ENCODE data around the gene INVS.
A peak's percentile ranks its signal among the peaks of the same experiment; 100 is the strongest.
"Not testable (repeated sequence)": the region's sequence is repeated elsewhere in the genome, so short reads cannot be mapped to it uniquely, and the experiment has no call there.

INVS gene, protein sequence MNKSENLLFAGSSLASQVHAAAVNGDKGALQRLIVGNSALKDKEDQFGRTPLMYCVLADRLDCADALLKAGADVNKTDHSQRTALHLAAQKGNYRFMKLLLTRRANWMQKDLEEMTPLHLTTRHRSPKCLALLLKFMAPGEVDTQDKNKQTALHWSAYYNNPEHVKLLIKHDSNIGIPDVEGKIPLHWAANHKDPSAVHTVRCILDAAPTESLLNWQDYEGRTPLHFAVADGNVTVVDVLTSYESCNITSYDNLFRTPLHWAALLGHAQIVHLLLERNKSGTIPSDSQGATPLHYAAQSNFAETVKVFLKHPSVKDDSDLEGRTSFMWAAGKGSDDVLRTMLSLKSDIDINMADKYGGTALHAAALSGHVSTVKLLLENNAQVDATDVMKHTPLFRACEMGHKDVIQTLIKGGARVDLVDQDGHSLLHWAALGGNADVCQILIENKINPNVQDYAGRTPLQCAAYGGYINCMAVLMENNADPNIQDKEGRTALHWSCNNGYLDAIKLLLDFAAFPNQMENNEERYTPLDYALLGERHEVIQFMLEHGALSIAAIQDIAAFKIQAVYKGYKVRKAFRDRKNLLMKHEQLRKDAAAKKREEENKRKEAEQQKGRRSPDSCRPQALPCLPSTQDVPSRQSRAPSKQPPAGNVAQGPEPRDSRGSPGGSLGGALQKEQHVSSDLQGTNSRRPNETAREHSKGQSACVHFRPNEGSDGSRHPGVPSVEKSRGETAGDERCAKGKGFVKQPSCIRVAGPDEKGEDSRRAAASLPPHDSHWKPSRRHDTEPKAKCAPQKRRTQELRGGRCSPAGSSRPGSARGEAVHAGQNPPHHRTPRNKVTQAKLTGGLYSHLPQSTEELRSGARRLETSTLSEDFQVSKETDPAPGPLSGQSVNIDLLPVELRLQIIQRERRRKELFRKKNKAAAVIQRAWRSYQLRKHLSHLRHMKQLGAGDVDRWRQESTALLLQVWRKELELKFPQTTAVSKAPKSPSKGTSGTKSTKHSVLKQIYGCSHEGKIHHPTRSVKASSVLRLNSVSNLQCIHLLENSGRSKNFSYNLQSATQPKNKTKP

DNA sequence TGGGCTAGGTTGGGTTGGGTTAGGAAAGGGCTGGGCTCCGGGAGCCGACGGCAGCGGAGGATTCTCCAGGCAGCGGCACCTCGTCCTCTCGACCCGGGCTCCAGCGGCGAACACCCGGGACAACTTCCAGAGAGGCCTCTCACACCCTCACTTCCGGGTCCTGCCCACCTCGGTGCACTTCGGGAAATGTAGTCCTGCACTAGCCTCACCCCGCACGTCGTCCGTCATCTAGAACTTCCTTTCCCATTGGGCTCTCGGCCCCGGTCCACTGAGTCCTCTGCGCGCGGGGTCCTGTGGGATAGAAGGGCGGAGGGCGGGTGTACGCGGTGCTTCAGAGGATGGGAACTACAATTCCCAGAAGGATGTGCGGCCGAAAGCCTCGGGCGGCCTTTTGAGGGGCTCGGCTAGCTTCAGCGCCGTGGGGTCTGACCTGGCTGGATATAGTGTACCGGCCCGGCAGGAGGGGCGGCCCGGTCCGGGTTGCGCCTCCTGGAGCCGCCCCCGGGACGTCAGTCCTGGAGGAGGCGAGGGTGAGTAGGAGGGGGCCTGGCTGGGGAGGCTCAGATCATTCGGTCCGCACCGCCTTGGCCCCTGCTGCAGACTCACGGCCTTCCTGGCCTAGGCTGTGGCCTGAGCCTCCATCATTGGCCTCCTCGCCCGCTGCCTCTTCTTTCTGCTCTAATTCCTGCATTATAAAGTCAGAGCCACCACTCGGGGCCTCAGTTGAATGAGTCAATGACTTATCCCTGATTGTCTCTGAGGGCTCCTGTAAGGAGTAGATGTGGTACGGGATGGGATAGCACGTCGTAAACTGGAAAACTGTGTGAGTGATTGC is at the start of gene INVS, which contains the start of gene ERP44:
Gene INVS (plus strand): TSS at position 357 of the 835 bp plus-strand sequence. CDS start 5,279 bp downstream, outside the sequence.
Gene ERP44 (minus strand): TSS at position 114 of the 835 bp plus-strand sequence. CDS start 160 bp downstream, outside the sequence.
- DNase-seq, result peak; percentile 99

DNA sequence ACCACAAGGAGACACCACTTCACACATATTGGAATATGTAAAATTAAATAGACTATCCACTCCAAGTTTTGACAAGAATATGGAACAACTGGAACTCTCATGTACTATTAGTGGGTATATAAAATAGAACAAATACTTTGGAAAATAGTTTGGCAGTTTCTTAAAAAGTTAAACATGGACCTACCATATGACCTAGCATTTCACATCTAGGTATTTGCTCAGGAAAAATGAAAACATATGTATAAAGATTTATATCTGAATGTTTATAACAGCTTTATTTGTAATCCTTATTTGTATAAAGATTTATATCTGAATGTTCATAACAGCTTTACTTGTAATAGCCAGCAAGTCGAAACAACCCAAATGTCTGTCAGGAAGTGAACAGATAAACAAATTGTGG is 49.5 kb upstream of the INVS start:
- DNase-seq, result no peak

DNA sequence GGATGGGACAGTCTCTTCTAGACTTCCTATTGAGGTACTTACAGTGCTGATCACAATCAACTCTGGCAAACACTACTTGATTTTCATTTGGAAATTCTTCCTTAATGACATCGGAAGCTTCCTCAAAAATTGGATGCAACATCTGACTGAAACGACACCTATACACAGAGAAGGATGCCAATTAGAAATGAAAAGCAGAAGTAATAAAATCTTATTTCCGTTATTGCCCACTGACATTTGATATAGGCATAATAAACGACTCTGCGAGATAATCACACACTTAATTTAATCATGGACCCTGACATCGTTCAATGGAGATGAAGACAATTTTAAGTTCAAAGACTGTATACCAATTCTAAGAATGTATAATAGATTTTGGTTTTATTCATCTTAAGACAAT is 46.7 kb upstream of the INVS start:
- no peak for DNase-seq

DNA sequence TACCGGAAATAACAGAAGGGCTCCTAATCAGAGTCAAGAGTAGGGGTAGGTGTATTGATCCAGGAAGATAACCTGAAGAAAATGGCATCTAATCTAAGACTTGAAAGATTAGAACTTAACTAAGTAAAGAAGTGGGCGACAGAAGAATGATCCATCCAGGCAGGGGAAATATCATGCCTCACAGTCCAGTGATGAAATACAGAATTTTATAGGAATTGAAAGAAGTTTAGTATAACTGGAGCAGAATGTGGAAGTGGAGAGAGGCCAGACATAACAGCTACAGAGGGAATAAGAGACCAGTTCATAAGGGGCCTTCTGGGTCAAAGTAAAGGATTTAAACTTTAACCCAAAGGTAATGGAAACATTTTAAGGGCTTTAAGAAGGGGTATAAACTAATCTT is 42.5 kb upstream of the INVS start:
- no peak for DNase-seq

DNA sequence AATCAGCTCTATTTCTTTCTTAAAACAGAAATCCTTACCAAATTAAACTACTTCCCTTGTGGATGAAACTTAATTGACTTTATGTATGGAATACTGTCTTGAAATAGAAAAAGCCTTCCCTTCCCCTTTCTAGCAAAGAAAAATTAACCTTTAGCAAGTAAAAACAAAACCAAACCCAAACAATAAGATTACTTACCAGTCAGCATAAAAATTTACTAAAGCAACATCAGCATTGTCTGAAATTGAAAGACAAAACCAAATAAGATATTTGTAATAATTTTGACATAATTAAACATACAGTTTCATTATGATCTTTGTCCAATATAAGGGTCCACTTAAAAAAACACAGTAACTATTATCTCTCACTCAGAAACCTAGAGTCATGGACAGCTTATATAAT is 41.4 kb upstream of the INVS start:
- no peak for DNase-seq

DNA sequence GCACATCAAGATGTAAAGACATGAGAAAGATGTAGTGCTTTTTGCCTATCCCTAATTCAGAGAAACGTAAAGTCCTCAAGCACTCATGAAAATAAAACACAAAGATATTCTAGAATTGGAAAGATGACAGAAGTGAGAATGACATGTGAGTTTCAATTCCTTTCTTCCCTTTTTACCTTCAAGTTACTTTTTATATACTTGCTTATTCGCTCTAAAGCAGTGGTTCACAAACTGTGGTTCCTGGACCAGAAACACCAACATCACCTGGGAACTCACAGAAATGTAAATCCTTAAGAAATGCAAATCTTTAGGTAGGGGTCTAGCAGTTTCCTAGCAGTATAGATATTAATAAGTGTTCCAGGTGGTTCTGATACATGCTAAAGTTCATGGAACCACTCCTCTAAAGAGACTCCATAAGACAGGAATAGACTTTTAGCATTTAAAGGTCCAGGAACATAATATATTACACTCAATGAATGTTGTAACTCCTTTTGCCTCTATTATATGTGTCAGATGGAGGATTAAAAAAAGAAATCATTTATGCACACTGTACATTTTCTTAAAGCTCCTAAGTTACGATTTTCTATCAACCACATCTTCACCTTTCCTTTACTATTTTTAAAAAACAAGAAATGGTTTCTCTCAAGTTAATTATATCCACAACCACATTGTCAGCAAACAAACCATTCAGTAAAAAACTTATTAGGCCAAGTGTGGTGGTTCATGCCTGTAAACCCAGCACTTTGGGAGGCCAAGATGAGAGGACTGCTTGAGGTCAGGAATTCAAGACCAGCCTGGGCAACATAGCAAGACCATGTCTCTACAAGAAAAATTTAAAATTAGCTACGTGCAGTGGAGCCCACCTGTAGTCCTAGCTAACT is 40.1 kb upstream of the INVS start:
- DNase-seq, result no peak

DNA sequence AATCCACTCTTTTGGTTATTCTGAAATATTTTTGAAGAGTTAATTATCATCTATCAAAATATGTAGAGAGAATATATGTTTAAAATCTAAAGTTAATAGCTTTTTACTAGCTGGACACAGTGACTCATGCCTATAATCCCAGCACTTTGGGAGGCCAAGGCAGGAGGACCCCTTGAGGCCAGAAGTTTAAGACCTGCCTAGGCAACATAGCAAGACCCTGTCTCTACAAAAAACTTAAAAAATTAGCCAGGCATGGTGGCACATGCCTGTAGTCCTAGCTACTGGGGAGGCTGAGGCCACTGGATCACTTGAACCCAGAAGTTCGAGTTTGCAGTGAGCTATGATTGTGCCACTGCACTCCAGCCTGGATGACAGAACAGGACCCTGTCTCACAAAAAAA is 36.4 kb upstream of the INVS start:
- DNase-seq, result not testable (repeated sequence)

DNA sequence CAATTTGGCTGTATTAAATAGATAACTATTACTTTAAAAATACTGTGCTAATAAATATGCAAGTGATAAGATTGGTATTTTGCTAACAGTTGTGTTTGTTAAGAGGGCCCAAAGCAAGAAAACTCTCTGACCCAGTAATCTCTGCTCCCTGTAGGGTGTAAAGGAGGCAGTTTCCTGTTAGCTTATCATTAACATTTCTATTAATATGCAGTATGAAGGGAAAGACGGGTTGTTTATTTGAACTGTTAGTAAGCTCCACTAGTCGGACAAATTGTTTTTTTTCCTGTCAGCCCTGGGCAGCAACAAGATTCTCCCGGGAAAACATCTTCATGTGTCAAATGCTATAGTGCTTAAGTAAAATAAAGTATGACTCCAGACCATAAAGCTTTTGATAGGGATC is 35.9 kb upstream of the INVS start:
- DNase-seq, result no peak

DNA sequence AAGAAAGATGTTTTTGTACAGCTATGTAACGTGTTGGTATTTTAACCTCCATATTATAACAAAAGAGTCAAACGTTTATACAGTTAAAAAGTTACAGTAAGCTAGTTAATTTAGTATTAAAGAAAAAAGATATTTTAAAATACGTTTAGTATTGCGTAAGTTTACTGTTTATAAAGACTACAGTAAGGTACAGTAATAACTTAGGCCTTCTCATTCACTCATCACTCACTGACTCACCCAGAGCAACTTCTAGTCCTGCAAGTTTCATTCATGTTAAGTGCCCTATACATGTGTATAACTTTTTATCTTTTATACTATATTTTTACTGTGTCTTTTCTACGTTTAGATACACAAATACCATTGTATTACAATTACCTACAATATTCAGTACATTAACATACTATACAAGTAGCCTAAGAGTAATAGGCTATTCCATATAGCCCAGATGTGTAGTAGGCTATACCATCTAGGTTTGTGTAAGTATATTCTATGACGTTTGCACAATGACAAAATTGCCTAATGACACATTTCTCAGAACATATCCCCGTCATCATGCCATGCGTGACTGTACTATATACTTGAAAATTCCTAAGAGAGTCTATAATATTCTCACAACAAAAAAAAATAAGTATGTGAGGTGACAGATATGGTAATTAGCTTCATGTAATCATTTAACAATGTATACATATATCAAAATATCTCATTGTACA is 34.0 kb upstream of the INVS start:
- DNase-seq, result no peak

DNA sequence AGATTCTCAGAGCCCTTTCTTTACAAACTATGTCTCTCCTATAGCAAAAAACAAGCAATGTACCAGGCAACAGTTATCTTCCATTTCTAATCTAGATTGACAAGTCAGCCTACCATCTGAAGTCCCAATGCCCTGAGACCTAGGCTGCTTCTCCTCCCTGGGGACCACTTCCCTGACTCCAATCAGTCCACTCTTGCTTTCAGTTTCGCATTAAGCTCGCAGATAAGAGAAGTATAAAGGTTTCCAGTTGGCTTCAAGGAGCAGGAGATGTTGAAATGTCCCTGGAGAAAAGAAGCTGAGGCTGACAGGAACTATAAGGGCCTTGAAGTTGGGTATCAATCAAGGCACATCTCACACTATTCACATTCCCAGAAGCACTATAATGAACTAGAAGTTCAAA is 32.5 kb upstream of the INVS start:
- no peak for DNase-seq

DNA sequence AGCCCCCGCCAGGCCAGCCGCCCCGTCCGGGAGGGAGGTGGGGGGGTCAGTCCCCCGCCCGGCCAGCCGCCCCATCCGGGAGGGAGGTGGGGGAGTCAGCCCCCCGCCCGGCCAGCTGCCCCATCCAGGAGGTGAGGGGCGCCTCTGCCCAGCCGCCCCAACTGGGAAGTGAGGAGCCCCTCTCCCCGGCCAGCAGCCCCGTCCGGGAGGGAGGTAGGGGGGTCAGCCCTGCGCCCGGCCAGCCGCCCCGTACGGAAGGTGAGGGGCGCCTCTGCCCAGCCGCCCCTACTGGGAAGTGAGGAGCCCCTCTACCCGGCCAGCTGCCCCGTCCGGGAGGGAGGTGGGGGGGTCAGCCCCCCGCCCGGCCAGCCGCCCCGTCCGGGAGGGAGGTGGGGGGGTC is 31.1 kb upstream of the INVS start:
- DNase-seq, result not testable (repeated sequence)

DNA sequence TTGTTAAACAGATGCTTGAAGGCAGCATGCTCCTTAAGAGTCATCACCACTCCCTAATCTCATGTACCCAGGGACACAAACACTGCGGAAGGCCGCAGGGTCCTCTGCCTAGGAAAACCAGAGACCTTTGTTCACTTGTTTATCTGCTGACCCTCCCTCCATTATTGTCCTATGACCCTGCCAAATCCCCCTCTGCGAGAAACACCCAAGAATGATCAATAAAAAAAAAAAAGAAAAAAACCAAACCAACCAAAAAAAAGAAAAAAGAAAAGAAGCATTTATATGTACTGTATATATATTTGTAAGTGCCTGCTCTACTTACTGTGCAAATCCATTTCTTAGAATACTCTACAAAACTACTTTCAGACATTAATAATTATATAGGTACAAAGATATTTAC is 30.0 kb upstream of the INVS start:
- not testable (repeated sequence) for DNase-seq

DNA sequence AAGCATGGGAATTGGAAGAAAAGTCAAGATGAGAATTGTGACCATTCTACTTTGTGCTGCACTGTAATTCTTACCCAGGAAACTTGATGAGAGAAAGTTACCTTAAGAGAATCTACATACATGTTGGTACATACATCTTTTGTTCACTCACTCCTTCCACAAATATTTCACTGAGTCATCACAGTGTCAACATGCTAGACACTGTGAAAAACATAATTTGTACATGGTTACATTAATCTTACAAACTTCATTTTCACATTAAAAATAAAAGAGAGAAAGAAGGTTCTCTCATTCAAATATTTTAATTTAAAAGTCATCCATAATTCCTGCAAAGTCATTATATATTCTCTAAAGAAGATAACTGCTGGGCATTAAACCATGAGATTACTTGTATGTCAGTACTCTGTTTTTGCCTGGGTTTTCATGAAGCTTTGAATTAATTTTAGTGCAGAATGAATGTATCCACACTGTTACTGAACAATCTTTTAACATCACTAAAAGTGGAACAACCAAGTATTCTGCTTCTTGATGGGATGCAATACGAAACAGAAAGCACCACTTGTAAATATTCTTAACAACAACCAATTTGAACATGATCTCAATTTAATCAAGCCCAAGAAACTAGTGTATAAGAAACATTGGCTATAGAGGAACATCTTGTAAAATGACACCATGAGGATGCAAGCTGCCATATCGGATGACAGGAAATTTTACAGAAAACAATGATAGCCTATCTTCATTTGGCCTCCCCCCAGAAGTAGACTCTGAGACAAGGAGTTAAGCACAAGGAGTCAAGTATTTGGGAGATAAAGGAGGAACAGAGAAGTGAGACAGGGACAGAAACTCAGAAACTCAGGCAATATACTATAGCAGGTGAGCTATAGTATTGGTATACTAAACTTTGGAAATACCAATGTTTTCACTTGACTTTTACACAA is 28.7 kb upstream of the INVS start:
- DNase-seq, result no peak

DNA sequence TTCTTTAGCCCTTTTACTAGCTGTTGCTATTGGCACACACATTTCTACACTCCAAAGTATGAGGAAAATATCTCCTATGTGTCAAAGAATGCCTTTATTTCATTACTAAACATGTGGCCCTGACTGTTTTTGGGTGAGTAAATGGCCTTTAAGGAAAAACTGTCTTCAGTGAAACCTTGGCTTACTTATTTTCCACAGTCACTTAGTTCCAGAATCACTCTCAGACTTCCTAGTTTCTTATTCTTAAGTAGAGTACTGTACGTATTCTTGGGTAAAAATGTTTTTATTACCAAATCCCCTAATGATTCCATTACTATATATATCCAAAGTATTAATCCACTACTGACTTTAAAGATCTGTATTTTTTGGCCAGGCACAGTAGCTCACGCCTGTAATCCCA is 27.8 kb upstream of the INVS start:
- no peak for DNase-seq

DNA sequence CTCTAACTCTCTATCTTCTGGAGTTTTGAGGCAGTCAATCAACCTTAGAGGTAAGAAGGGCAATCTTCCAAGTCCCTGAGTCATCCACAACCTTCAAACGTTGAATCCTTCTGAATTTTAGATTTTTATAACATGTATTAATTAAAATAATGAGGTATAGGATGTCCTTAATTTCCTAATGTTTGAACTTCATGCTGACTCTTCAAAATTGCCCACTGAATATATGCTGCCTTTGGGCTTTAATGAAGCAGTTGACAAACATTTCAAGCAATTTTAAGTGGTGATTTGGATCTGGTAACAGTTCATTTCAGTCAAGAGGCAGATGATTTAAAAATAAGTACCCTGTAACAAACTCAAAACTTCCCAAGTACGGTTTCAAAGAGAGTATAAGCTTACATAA is 26.2 kb upstream of the INVS start:
- no peak for DNase-seq

DNA sequence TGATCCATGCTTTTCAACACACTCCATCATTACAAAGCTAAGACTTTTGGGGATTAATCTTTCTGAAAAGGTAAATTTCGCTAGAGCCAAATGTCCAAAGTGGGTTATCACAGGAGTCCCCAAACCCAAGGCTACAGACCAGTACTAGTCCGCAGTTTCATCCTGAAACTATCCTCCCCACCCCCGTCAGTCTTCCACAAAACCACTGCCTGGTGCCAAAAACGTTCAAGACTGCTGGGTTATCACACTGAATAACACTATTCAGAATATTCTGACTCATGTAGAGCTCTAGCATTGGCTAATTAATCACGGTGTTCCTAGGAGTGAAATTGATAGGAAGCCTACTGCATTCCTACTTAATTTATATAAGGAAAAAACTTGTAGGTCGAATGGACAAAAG is 24.9 kb upstream of the INVS start:
- DNase-seq, result no peak

DNA sequence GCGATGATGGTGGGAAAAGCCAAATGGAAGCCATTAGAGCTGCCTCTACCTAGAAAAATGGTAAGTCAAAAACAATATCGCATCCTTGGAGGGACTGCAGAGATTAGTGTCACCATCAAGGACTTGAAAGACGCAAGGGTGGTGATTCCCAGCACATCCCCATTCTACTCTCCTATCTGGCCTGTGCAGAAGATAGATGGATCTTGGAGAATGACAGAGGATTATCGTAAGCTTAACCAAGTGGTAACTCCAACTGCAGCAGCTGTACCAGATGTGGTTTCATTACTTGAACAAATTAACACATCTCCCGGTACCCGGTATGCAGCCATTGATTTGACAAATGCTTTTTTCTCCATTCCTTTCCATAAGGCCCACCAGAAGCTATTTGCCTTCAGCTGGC is 24.1 kb upstream of the INVS start:
- DNase-seq, result no peak

DNA sequence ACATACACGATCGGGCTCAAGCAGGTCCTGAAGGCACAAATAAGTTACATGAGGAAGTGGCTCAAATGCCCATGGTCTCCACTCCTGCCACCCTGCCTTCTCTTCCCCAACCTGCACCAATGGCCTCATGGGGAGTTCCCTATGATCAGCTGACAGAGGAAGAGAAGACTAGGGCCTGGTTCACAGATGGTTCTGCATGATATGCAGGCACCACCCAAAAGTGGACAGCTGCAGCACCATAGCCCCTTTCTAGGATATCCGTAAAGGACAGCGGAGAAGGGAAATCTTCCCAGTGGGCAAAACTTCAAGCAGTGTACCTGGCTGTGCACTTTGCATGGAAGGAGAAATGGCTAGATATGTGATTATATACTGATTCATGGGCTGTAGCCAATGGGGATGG is 22.8 kb upstream of the INVS start:
- DNase-seq, result not testable (repeated sequence)

DNA sequence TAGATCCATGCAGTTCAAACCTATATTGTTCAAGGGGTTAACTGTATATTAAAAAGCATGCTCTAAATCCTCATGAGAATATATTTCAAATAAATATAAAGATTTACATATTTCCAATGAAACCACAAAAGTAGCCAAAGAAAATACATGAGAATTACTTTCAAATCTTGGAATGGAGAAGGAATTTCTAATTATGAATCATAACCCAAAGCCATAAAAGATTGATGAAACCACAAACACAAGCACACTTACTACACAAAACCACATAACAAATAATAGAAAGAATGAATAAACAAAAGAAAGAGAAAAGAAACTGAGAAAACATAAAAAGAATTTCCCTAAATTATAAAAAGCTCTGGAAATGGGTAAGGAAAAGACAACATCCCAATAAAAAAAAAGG is 16.3 kb upstream of the INVS start:
- DNase-seq, result no peak

Data from SHP77 (cell line).